Caco-2 (cell line): Measurements from ENCODE around the gene ACER1. TPM values are rescaled to one million over a fixed set of nuclear protein-coding genes. Genes with fewer than 3 reads are reported as not detected.

Experiments
- BruUV-seq: library from RNA; stranded (reverse); fragments of 400-500 nt; replicated peaks from 2 replicates; lab custom pipeline; 2021; lab: Mats Ljungman, UMichigan
- CTCF ChIA-PET: fragments of 300-600 bp; sonication (Branson Sonifier 250); formaldehyde crosslinking; loops from one replicate; lab custom pipeline; 2022; ENCODE audit warnings: antibody characterized with exemption; lab: Charles Lee
- POLR2A ChIA-PET: fragments of 300-600 bp; sonication (Branson Sonifier 250); formaldehyde crosslinking; loops from one replicate; lab custom pipeline; 2022; ENCODE audit warnings: antibody characterized with exemption; lab: Charles Lee
- DNase-seq, 2 experiments: peaks; one replicate each; pipeline versions ENCODE4 v3.0.0 to v3.0.0-alpha.2; 2020 to 2022
- H3K27me3 ChIP-seq: replicated peaks from 2 replicates; pipeline ENCODE4 v1.6.0; 2011; ENCODE audit warnings: low read length; ENCODE audit not compliant: control insufficient read depth, insufficient read depth
- H3K36me3 ChIP-seq: 2 replicates; pipeline ENCODE4 v1.5.1; 2011; ENCODE audit warnings: low read length; ENCODE audit not compliant: control insufficient read depth, insufficient read depth
- H3K4me1 ChIP-seq: fragments of 250-450 bp; sonication (Bioruptor Pico); 2 replicates; pipeline ENCODE4 v1.5.1; 2020; ENCODE audit warnings: mild to moderate bottlenecking
- H3K4me3 ChIP-seq: 2 replicates; pipeline ENCODE4 v1.5.1; 2011; ENCODE audit warnings: low read depth, mild to moderate bottlenecking, control low read depth, low read length
- H3K9me3 ChIP-seq: fragments of 250-450 bp; sonication (Bioruptor Pico); 2 replicates; pipeline ENCODE4 v1.5.1; 2020; ENCODE audit warnings: mild to moderate bottlenecking, moderate library complexity
- H3K27ac Mint-ChIP-seq: one replicate; pipeline ENCODE4 v1.8.0; 2022; ENCODE audit warnings: mixed read lengths; ENCODE audit not compliant: unreplicated experiment
- H3K27me3 Mint-ChIP-seq: one replicate; pipeline ENCODE4 v1.8.0; 2022; ENCODE audit warnings: mixed read lengths; ENCODE audit not compliant: insufficient read depth, unreplicated experiment
- H3K36me3 Mint-ChIP-seq: one replicate; pipeline ENCODE4 v1.8.0; 2022; ENCODE audit warnings: mild to moderate bottlenecking, mixed read lengths; ENCODE audit not compliant: insufficient read depth, unreplicated experiment
- H3K4me1 Mint-ChIP-seq: one replicate; pipeline ENCODE4 v1.8.0; 2022; ENCODE audit warnings: low read depth, mixed read lengths; ENCODE audit not compliant: unreplicated experiment
- H3K4me3 Mint-ChIP-seq: one replicate; pipeline ENCODE4 v1.8.0; 2022; ENCODE audit warnings: mild to moderate bottlenecking, moderate library complexity, mixed read lengths; ENCODE audit not compliant: unreplicated experiment
- H3K9me3 Mint-ChIP-seq: one replicate; pipeline ENCODE4 v1.8.0; 2022; ENCODE audit warnings: mixed read lengths; ENCODE audit not compliant: unreplicated experiment
- intact Hi-C: fragments of 100-400 bp; cut with micrococcal nuclease; formaldehyde crosslinking; loops from one replicate; pipeline ENCODE4 v1.10.0; 2022; ENCODE audit not compliant: unreplicated experiment
- total RNA-seq: library from RNA; stranded (reverse); gene quantifications from 2 replicates; pipeline ENCODE4 v1.2.3, GENCODE V29; 2022
- TF ChIP-seq, protein P1 (sequence below), 2 experiments: fragments of 200-600 bp in 1 of 2; IDR thresholded peaks; 1 replicate in 1 of 2; 2 replicates in 1 of 2; pipeline versions ENCODE4 v1.5.1 to v1.8.0; 2011 to 2022; ENCODE audit warnings: antibody characterized with exemption in 1 of 2, control low read depth in 1 of 2, inconsistent platforms in 1 of 2, low read depth in 1 of 2, low read length in 1 of 2, mild to moderate bottlenecking in 1 of 2, moderate library complexity in 1 of 2; ENCODE audit not compliant: insufficient read depth in 1 of 2, severe bottlenecking in 1 of 2, unreplicated experiment in 1 of 2

ACER1 gene
- total RNA-seq, 1 experiment from 2014 or later: not detected

DNA sequence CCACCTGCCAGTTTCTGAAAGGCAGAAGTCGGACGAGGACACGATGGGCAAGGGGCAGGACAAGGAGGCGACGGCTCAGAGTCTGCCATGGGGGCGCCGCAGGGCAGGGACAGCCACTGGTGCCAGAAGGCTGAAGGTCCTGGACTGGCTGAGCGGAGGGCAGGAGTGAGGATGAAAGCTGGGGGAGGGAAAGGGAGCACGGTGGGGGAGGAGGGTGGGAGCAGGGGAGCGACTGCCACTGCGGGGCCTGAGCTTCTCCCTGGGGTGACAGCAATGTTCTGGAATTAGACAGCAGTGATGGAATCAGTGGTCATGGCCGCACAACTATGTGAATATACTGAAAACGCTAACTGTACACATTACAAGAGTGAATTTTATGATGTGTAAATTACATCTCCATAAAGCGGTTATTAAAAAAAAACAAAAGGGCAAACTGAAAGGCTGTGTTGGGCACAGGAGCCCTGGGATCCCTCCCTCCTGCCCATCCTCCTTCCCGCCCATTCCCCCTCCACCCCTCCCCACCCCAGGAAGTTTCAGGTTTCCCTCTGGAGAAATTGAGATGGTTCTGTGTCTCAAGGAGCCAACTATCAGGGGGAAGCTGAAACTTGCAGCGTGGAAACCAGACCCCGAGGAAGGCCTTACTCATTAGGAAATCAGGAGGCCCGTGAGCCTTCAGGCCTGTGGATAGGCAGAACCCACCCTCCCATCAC, 69.5 kb downstream of the ACER1 start:
- Histone ChIP-seq H3K9me3 (no peaks in the 10 kb centered on the region), H3K4me1 (no peaks in the 10 kb centered on the region), H3K36me3 (no peaks in the 10 kb centered on the region), H3K4me3 (no peak overlapping the region), H3K27me3 (no peaks in the 10 kb centered on the region)
- CTCF ChIA-PET: no interaction called here
- Mint-ChIP-seq H3K9me3 (no peaks in the 10 kb centered on the region), H3K4me3 (no peak overlapping the region), H3K36me3 (peaks cover 77% of the 10 kb centered on the region), H3K4me1 (no peaks in the 10 kb centered on the region), H3K27me3 (no peaks in the 10 kb centered on the region), H3K27ac (no peak overlapping the region)
- BruUV-seq: no TSS peak
- DNase-seq: no peak
- POLR2A ChIA-PET: no interaction called here
- TF ChIP-seq, protein P1, sequence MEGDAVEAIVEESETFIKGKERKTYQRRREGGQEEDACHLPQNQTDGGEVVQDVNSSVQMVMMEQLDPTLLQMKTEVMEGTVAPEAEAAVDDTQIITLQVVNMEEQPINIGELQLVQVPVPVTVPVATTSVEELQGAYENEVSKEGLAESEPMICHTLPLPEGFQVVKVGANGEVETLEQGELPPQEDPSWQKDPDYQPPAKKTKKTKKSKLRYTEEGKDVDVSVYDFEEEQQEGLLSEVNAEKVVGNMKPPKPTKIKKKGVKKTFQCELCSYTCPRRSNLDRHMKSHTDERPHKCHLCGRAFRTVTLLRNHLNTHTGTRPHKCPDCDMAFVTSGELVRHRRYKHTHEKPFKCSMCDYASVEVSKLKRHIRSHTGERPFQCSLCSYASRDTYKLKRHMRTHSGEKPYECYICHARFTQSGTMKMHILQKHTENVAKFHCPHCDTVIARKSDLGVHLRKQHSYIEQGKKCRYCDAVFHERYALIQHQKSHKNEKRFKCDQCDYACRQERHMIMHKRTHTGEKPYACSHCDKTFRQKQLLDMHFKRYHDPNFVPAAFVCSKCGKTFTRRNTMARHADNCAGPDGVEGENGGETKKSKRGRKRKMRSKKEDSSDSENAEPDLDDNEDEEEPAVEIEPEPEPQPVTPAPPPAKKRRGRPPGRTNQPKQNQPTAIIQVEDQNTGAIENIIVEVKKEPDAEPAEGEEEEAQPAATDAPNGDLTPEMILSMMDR (IDR thresholded peaks at IDR 0.05; ENCODE audit: insufficient read depth in 1 of 2, low read depth in 1 of 2, low read length in 1 of 2, severe bottlenecking in 1 of 2, unreplicated experiment in 1 of 2): no peak
- intact Hi-C loops: no loop called here

DNA sequence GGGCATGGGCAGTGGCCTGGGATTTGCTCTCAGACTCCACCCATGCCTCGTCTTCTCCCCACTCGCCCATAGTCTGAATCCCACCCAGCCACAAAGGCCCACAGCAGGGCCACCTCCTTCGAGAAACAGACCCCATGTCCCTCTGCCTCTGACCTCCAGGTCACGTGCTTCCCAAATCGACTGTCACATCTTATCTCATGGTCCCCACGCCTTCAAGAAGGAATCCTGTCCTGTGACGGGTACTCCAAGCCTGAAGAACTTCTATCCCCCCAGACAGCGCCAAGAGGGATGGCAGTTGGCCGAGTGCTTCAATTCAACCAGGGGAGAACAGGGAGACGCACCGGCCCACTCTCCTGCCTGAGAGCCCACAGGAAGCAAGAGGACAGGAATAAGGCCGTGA, 70.1 kb downstream of the ACER1 start:
- no TSS peak for BruUV-seq
- Histone ChIP-seq H3K4me3 (no peak overlapping the region), H3K27me3 (no peaks in the 10 kb centered on the region), H3K36me3 (no peaks in the 10 kb centered on the region), H3K4me1 (no peaks in the 10 kb centered on the region), H3K9me3 (no peaks in the 10 kb centered on the region)
- H3K4me1 Mint-ChIP-seq: no peaks in the 10 kb centered on the region
- peaks cover 81% of the 10 kb centered on the region for H3K36me3 Mint-ChIP-seq
- no peaks in the 10 kb centered on the region for H3K27me3 Mint-ChIP-seq
- POLR2A ChIA-PET: no interaction called here
- TF ChIP-seq, protein P1 (IDR thresholded peaks at IDR 0.05; ENCODE audit: insufficient read depth in 1 of 2, low read depth in 1 of 2, low read length in 1 of 2, severe bottlenecking in 1 of 2, unreplicated experiment in 1 of 2): no peak
- CTCF ChIA-PET: no interaction called here
- H3K27ac Mint-ChIP-seq: no peak overlapping the region
- H3K4me3 Mint-ChIP-seq: no peak overlapping the region
- H3K9me3 Mint-ChIP-seq: no peaks in the 10 kb centered on the region
- intact Hi-C loops: no loop called here
- DNase-seq: no peak

DNA sequence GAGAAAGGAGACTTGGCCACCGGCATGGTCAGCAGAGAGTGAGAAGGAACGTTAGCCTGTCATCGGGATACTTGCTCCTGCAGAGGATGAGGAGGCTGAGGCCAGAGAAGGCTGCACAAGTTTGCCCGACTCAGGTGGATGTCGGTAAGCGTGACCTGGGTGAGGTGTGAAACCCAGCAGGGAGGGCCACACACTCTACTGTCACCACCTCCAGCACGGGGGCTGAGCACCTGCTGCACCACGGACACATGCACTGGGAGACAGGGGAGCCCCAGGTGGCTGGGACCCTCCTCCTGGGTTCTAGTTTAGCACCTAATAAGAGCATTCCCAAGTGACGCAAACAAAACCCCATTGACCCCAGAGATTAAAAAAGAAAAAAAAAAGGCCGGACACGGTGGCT, 70.9 kb downstream of the ACER1 start:
- no peaks in the 10 kb centered on the region for H3K27me3 Mint-ChIP-seq
- H3K27ac Mint-ChIP-seq: no peak overlapping the region
- intact Hi-C loops: no loop called here
- peaks cover 77% of the 10 kb centered on the region for H3K36me3 Mint-ChIP-seq
- Histone ChIP-seq H3K27me3 (no peaks in the 10 kb centered on the region), H3K36me3 (no peaks in the 10 kb centered on the region), H3K4me1 (no peaks in the 10 kb centered on the region), H3K4me3 (no peak overlapping the region), H3K9me3 (no peaks in the 10 kb centered on the region)
- H3K4me3 Mint-ChIP-seq: no peak overlapping the region
- no peak for DNase-seq
- CTCF ChIA-PET: no interaction called here
- H3K4me1 Mint-ChIP-seq: no peaks in the 10 kb centered on the region
- TF ChIP-seq, protein P1 (IDR thresholded peaks at IDR 0.05; ENCODE audit: insufficient read depth in 1 of 2, low read depth in 1 of 2, low read length in 1 of 2, severe bottlenecking in 1 of 2, unreplicated experiment in 1 of 2): no peak
- no TSS peak for BruUV-seq
- POLR2A ChIA-PET: no interaction called here
- no peaks in the 10 kb centered on the region for H3K9me3 Mint-ChIP-seq
